HG03460 (cell line): ENCODE results near the gene ST13.
"Not testable (repeated sequence)": the region's sequence is repeated elsewhere in the genome, so short reads cannot be mapped to it uniquely, and the experiment has no call there.

ENCODE experiments used
- ATAC-seq: cut with Tn5 transposase; IDR thresholded peaks from one replicate; pipeline ENCODE4 v1.9.1; 2021; ENCODE audit not compliant: unreplicated experiment

ST13 gene

DNA sequence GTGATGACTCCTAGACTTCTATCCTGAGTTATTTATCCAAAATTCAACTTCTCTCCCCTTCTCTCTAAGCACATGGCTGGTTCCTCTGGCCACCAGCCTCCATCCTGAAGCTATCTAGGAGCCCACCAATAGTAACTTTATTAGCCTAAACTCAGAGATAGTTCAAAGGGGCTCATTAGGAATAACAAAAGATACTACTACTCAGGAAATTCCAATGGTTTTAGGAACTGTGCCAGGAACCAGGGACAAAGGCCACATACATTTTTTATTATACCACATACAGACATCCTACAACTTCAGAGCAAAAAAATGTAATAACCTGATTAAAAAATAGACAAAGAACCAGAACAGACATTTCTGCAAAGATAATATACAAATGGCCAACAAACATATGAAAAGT lies 65.2 kb downstream of the ST13 start:
- no peak for ATAC-seq

DNA sequence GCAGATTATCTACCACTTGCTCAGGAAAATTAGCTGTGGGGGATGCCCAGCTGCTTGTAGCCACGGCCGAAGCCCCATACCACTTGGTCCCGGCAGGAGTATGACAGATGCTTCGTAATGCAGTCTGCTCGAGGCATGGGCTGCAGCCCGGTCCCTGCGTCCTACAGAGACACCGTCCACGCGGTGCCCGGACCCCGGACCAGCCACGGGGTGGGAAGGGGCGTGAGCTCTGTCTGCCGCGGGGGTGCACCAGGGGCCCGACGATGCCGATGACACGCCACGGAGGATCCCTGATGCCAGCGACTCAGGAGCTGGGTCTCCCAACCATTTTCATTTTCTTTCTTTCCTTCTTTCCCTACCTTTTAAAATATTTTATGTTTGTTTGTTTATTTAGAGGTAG lies 67.3 kb downstream of the ST13 start:
- no peak for ATAC-seq

DNA sequence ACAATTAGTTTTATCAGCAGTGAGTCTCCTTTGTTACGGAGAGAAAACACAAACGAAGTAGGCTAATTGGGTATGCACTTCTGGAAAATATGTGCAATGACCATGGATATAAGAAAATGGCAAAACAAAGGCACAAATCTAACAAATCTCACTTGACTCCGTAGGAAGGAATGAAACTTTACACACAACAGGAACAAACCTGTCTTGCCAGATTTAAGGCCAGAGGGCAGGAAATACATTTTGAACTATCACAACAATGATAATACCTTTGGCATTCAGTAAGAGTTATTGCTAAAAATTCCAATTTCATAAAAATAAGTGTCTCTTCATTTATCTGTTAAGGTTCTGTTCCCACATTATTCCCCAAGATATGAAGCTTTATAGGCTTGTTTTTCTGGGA lies 73.9 kb downstream of the ST13 start:
- ATAC-seq: no peak

DNA sequence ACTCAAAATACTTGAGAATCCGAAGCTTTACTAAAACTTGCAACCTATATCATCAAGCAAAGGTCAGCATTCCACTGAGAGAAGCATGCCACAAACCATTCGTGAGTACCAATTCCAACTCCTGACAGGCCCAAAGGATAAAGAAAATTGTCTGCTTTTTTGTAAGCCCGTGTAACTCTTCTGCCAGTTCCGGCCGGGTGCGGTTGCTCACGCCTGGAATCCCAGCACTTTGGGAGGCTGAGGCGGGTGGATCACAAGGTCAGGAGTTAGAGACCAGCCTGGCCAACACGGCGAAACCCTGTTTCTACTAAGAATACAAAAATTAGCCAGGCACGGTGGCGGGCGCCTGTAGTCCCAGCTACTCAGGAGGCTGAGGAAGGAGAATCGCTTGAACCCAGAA lies 74.7 kb downstream of the ST13 start:
- ATAC-seq: not testable (repeated sequence)
